Pericardium fibroblast (primary cell): ENCODE measurements around the gene DTD2. TPM values are rescaled to one million over a fixed set of nuclear protein-coding genes. Genes with fewer than 3 reads are reported as not detected.

Source experiments
- total RNA-seq: library from RNA; depleted of rRNA; stranded (reverse); fragments of >200 nt; gene quantifications from 2 replicates; pipeline ENCODE4 v1.2.3, GENCODE V29; 2015

DTD2 gene
- 25.0 and 44.6 TPM in 2 replicates for total RNA-seq

GRCh38 chr14:31456841-31457664 lies at the start of gene DTD2:
Gene DTD2, minus strand, starts transcription at chr14:31457506. Its CDS starts 113 bp downstream, at chr14:31457393.

DNA sequence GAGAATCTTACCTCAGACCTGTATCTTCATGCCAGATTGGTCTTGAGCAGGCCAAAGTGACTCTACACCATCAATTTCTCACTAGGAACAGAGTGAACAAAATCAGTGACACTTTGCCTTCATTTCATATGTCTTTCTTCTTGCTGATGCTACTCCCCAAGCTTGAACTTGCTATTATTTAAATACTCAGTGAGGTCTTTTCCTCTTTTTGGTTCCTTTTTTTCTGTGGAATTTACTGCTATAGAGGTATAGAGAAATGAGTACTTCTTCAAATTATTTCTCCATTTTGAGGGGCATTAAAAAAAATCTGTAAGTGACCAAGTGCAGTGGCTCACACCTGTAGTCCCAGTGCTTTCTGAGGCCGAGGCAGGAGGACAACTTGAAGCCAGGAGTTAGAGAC lies 30.6 kb upstream of the DTD2 start, which contains the start of gene GPR33:
TSS of gene GPR33 (minus strand) at position 154 of the 400 bp plus-strand sequence. CDS start 4,074 bp downstream, outside the sequence.

GRCh38 chr14:31420319-31421111 lies 36.8 kb downstream of the DTD2 start, which contains the start of gene HEATR5A:
Gene HEATR5A, minus strand, starts transcription at chr14:31420550. Its CDS starts 17,575 bp downstream, at chr14:31402975.

Other genes starting within 250 kb of the DTD2 start
- gene HECTD1, start 249.7 kb downstream of the DTD2 start, total RNA-seq: 76.8 and 97.4 TPM in 2 replicates
- 20.9 and 35.2 TPM in 2 replicates for gene HEATR5A, start 37.0 kb downstream of the DTD2 start, total RNA-seq
- not detected in 2 replicates for gene GPR33, start 30.5 kb upstream of the DTD2 start, total RNA-seq
- gene NUBPL, start 103.9 kb upstream of the DTD2 start, total RNA-seq: 8.4 and 17.6 TPM in 2 replicates